Gastroesophageal sphincter (tissue), 4 donors: ENCODE data around the gene FAM98B. TPM values are rescaled to one million over a fixed set of nuclear protein-coding genes. Genes with fewer than 3 reads are reported as not detected.

Source experiments
- ATAC-seq: fragments of 150-250 bp; one replicate; pipeline ENCODE4 v1.9.1; 2016; ENCODE audit warnings: mild to moderate bottlenecking, moderate library complexity
- H3K27ac ChIP-seq, 4 donors: fragments of 200-600 bp; sonication (generic) in 3 of 4; 1 replicate in 3 of 4; 2 replicates in 1 of 4; pipeline ENCODE4 v1.5.1; 2016 to 2019
- H3K27me3 ChIP-seq: fragments of 200-600 bp; sonication (generic); one replicate; pipeline ENCODE4 v1.5.1; 2019
- H3K36me3 ChIP-seq, 2 donors: fragments of 200-600 bp; sonication (generic); one replicate each; pipeline ENCODE4 v1.5.1; 2019; ENCODE audit warnings: control low read depth in 1 of 2
- H3K4me1 ChIP-seq, 3 donors: fragments of 200-600 bp; sonication (generic); 1 replicate in 2 of 3; 2 replicates in 1 of 3; pipeline ENCODE4 v1.5.1; 2016 to 2019; ENCODE audit warnings: control low read depth in 2 of 3
- H3K4me3 ChIP-seq, 2 donors: fragments of 200-600 bp; sonication (generic); one replicate each; pipeline ENCODE4 v1.5.1; 2019; ENCODE audit warnings: mild to moderate bottlenecking in 1 of 2, moderate library complexity in 1 of 2
- H3K9me3 ChIP-seq, 3 donors: fragments of 200-600 bp; sonication (generic); one replicate each; pipeline ENCODE4 v1.5.1; 2017 to 2019; ENCODE audit warnings: control low read depth in 2 of 3
- EP300 ChIP-seq: sonication (generic); formaldehyde crosslinking; IDR thresholded peaks from one replicate; pipeline ENCODE4 v1.6.1; 2017; ENCODE audit warnings: antibody characterized with exemption, mild to moderate bottlenecking
- POLR2A ChIP-seq, 2 donors: fragments of 450-650 bp; IDR thresholded peaks; one replicate each; pipeline ENCODE4 v1.6.1; 2017; ENCODE audit warnings: antibody characterized with exemption in 2 of 2, mild to moderate bottlenecking in 2 of 2, moderate library complexity in 1 of 2
- POLR2AphosphoS5 ChIP-seq: sonication (generic); formaldehyde crosslinking; IDR thresholded peaks from one replicate; pipeline ENCODE4 v1.6.1; 2017; ENCODE audit warnings: antibody characterized with exemption
- WGBS, 2 donors: methylation state at CpG; one replicate each; pipeline ENCODE4 v1.1.5; 2018; ENCODE audit warnings: low coverage in 1 of 2; 5-methylcytosine and 5-hydroxymethylcytosine counted together
- total RNA-seq, 4 donors: library from RNA; depleted of rRNA; stranded (reverse); fragments of >200 nt; gene quantifications; one replicate each; pipeline ENCODE4 v1.1.0, GENCODE V29; 2016
- TF ChIP-seq, protein P1 (sequence below), 4 experiments: fragments of 200-600 bp in 2 of 4; fragments of 450-650 bp in 2 of 4; sonication (generic) in 1 of 4; IDR thresholded peaks; one replicate each; pipeline ENCODE4 v1.5.1; 2017 to 2019; ENCODE audit warnings: antibody characterized with exemption in 4 of 4, mild to moderate bottlenecking in 2 of 4, moderate library complexity in 2 of 4

FAM98B gene
- total RNA-seq, 4 donors from 2014 or later = 10.6 to 15.6 (median 11.9) TPM

DNA sequence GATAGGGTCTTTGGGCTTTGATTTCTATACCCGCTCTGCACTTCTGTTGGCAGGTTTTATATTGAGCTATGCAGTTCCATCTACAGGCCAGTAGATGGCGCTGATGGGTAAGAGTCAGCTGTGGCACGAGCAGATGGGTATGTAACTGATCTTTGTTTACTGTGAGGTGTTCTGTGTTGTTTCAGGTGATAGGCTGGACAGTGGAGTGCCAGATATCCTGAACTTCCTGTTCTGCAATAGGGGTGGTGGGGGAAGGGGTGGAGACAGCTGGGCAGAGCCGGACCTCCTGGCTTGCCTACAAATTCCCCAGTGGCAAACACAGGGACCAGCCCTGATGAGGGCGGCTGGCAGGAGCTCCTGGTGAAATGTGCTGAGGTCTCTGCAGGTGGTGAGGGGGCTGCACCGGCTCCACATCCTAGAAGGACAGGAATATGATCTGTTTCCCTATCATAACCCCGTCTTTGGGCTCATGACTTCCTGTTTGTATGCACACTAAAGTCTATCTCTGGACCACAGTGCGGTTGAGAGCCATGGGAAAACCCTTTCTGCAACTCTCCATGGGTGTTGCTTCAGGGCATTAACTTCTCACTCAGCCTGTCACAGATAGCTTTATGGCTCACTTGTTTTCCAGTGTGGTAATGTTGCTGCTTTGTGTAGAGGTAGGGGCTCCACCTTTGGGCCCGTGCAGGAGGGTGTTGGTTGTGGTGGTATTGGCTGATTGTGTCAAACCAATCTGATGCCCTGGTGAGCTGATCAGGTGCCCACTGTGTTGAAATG, 13.4 kb upstream of the FAM98B start:
- Histone ChIP-seq H3K4me3 (no peak overlapping the region), H3K36me3 (no peaks in the 10 kb centered on the region), H3K4me1 (peaks cover 0 to 6% (median 2%) of the 10 kb centered on the region in 3 donors), H3K9me3 (no peaks in the 10 kb centered on the region), H3K27me3 (peaks cover 21% of the 10 kb centered on the region), H3K27ac (no peak overlapping the region)
- no peak for TF ChIP-seq POLR2A (IDR thresholded peaks at IDR 0.05)
- TF ChIP-seq, protein P1, sequence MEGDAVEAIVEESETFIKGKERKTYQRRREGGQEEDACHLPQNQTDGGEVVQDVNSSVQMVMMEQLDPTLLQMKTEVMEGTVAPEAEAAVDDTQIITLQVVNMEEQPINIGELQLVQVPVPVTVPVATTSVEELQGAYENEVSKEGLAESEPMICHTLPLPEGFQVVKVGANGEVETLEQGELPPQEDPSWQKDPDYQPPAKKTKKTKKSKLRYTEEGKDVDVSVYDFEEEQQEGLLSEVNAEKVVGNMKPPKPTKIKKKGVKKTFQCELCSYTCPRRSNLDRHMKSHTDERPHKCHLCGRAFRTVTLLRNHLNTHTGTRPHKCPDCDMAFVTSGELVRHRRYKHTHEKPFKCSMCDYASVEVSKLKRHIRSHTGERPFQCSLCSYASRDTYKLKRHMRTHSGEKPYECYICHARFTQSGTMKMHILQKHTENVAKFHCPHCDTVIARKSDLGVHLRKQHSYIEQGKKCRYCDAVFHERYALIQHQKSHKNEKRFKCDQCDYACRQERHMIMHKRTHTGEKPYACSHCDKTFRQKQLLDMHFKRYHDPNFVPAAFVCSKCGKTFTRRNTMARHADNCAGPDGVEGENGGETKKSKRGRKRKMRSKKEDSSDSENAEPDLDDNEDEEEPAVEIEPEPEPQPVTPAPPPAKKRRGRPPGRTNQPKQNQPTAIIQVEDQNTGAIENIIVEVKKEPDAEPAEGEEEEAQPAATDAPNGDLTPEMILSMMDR (IDR thresholded peaks at IDR 0.05) = peak; percentile 79 to 93 (median 86)
- ATAC-seq = peak; percentile 66
- 0 to 15% methylated on average over 3 to 7 of the region's 9 CpGs for WGBS, 2 donors

DNA sequence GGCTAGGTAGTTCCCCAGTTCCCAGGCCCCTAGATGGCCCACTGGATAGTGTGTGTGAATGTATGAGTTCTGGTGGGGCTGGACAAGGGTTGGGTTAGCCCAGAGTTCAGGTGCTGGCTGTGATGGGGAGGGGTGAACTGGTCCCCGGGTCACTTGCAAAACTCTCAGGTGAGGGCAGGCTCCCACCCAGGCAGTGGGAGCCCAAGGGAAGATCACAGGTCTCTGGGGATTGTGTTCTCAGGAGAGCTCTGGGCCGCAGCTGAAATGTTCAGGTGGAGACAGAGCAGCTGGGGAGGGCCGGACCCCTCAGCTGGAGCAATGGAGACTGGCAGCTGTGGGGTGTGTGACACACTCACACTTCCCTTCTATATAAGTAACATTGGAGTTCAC, 12.8 kb upstream of the FAM98B start:
- Histone ChIP-seq H3K36me3 (no peaks in the 10 kb centered on the region), H3K27ac (no peak overlapping the region), H3K9me3 (no peaks in the 10 kb centered on the region), H3K27me3 (peaks cover 21% of the 10 kb centered on the region), H3K4me1 (peaks cover 0 to 6% (median 2%) of the 10 kb centered on the region in 3 donors), H3K4me3 (no peak overlapping the region)
- ATAC-seq = no peak
- 80 to 100% methylated on average over 1 of the region's 3 CpGs for WGBS, 2 donors
- TF ChIP-seq POLR2A (IDR thresholded peaks at IDR 0.05) (no peak), POLR2AphosphoS5 (no peak), EP300 (no peak)

DNA sequence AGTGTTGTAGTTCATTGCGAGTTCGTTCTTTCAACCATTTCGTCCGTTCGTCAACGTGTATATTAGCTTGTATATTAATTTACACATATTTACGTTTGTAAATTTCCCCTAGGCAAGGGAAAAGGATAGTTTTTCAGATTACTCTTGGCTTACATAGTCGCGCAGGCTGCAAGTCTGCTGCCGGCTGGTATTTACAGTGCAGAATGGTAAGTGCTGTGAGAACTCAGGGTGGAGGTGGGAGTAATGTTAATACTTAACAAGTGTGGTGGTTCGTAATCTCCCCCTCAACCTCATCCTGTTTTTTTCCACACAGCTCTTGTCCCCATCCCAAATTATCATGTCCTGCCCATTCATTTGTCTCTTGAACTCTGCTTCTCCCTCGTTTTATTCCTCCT, 766 bp downstream of the FAM98B start:
- peak overlapping the region; percentile 76 to 83 for H3K4me3 ChIP-seq
- H3K36me3 ChIP-seq = no peaks in the 10 kb centered on the region
- peaks cover 3 to 26% (median 8%) of the 10 kb centered on the region in 3 donors for H3K4me1 ChIP-seq
- H3K27ac ChIP-seq = peak overlapping the region; percentile 81 to 97 (median 92)
- no peak for TF ChIP-seq POLR2A (IDR thresholded peaks at IDR 0.05)
- TF ChIP-seq EP300 = no peak
- TF ChIP-seq, protein P1 (IDR thresholded peaks at IDR 0.05) = no peak
- no peak for TF ChIP-seq POLR2AphosphoS5
- ATAC-seq = no peak
- H3K9me3 ChIP-seq = no peaks in the 10 kb centered on the region
- WGBS, 2 donors = 0% methylated on average over 10 to 12 of the region's 12 CpGs
- no peaks in the 10 kb centered on the region for H3K27me3 ChIP-seq

DNA sequence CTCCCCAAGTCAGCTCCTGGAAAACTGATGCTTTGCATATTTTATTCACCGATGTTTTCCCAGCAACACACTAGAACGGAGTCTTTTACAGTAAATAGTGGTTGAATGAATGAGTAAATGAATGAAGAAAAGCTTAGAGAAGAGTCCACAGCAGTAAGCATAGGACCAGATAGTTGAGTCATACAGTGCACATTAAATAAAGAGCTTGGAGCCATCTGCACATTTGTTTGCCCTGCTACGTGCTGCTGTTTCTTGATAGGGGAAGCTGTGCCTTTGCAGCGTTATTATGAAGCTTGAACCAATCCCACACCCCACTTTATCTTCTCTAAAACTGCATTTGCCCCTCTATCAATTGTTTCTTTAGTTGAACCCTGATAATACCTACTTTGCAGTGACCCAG, 1.2 kb downstream of the FAM98B start:
- no peaks in the 10 kb centered on the region for H3K9me3 ChIP-seq
- 2 to 3% methylated on average over 4 of the region's 4 CpGs for WGBS, 2 donors
- peak overlapping the region; percentile 76 to 83 for H3K4me3 ChIP-seq
- no peaks in the 10 kb centered on the region for H3K27me3 ChIP-seq
- ATAC-seq = no peak
- H3K27ac ChIP-seq = peak overlapping the region in 3 of 4 donors; percentile 91 to 97 (median 93)
- no peaks in the 10 kb centered on the region for H3K36me3 ChIP-seq
- H3K4me1 ChIP-seq = peaks cover 3 to 26% (median 8%) of the 10 kb centered on the region in 3 donors
- TF ChIP-seq, protein P1 (IDR thresholded peaks at IDR 0.05) = no peak
- TF ChIP-seq POLR2A (IDR thresholded peaks at IDR 0.05) (no peak), EP300 (no peak), POLR2AphosphoS5 (no peak)

DNA sequence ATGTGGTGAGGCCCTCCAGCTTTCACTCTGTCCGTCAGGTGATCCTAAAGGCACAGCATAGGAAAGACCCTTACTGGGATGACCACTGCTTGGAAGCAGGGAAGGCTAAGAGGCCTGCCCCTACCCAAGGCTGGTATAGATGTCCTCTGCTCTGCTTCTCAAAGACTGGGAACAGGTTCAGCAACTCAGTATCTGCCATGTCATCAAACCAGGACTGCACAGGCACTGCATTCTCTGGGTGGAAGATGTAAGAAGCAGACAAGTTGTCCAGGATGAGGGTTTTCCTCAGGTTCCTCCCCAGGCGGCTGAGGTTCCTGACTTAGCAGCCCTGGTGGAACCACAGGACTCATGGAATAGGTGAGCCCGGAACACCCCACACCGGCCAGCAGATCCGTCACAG, 4.7 kb downstream of the FAM98B start:
- TF ChIP-seq, protein P1 (IDR thresholded peaks at IDR 0.05) = no peak
- no peak for TF ChIP-seq EP300
- no peak for TF ChIP-seq POLR2A (IDR thresholded peaks at IDR 0.05)
- no peak for TF ChIP-seq POLR2AphosphoS5
- Histone ChIP-seq H3K4me1 (peaks cover 3 to 20% (median 8%) of the 10 kb centered on the region in 3 donors), H3K4me3 (no peak overlapping the region), H3K27ac (no peak overlapping the region), H3K36me3 (no peaks in the 10 kb centered on the region), H3K9me3 (no peaks in the 10 kb centered on the region), H3K27me3 (no peaks in the 10 kb centered on the region)
- WGBS, 2 donors = 100% methylated on average over 3 of the region's 5 CpGs; no CpG with 5 or more reads in 1 of the 2 donors
- no peak for ATAC-seq
